RPMI8226 (cell line): ENCODE data around the gene HIPK2.
"Not testable (repeated sequence)": the region's sequence is repeated elsewhere in the genome, so short reads cannot be mapped to it uniquely, and the experiment has no call there.

Source experiments
- DNase-seq: peaks from one replicate; pipeline ENCODE4 v3.0.0-alpha.2; 2015

Gene HIPK2

GRCh38 chr7:139614886-139615285, 162.9 kb downstream of the HIPK2 start:
- DNase-seq = no peak

GRCh38 chr7:139613971-139614411, 163.8 kb downstream of the HIPK2 start:
- no peak for DNase-seq

DNA sequence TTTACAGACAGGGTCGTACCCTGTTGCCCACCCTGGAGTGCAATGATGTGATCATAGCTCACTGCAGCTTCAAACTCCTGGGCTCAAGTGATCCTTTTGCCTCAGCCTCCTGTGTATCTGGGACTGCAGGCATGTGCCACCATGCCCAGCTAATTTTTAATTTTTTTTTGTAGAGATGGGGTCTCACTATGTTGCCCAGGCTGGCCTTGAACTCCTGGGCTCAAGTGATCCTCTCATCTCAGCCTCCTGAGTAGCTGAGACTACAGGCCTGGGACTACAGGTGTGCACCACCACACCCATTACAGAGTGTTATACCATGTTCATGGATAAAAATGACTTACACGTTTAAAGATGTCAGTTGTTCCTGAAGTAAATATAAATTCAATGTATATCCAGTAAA, 166.2 kb downstream of the HIPK2 start:
- not testable (repeated sequence) for DNase-seq

- no peak for DNase-seq
Observed at GRCh38 chr7:139610595-139610994, 167.2 kb downstream of the HIPK2 start.

DNA sequence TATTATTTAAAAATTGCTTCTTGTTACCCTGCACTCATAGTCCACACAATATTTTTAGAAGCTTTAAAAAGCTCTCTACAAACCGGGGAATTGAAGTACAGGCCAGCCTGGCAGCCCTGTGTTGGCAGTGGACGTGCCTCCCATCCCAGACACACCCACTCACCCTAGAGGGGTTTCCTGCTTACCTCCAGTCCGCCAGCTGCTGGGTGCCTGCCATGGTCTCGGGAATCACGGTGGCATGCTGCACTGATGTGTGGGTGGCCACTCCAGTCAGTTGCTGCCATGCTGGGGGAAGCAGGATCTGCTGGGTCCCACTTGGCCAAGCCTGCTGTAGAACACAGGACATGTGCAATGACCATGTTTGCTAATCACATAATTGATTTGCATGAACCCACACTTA, 173.9 kb downstream of the HIPK2 start:
- no peak for DNase-seq

- DNase-seq = no peak
Observed at GRCh38 chr7:139603282-139603681, 174.5 kb downstream of the HIPK2 start.

DNA sequence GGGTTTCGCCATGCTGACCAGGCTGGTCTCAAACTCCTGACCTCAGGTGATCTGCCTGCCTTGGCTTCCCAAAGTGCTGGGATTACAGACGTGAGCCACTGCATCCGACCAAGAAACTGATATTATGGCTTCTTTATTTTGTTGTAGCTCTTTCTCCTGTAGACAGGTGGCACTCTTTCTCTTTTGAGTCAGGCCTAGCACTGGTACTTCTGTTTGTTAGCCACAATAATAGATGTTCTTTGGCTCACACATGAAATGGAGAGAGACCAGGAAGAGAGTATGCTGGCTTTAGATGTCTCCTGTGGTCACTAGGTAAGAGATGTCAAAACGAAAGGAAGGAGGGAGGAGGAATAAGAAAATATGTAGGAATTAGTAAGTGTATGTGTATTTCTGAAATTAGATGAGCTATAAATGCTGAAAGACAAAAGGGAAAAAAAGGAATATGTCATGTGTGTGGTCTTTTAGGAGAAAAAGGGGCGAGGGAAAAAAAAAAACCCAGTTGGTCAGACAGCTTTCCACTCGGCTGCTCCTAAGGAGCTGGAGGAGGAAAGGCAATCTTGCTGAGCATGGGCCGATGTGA, 175.6 kb downstream of the HIPK2 start:
- peak; percentile 29 for DNase-seq

DNA sequence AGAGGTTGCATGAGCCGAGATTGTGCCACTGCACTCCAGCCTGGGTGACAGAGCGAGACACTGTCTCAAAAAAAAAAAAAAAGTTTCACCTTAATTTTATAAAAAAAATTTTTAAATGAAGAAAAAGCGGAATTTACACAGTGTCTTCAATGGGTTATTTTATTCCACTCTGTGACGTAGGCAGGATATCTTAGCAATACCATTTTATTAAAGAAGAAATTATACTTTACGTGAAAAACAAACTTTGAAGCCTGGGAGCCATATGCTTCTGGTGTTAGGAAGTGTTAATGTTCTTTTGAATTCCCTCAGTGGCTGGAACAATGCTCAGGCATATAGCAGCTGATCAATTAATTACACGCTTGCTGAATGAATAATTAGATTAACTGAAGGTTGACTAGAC, 176.6 kb downstream of the HIPK2 start:
- DNase-seq = no peak

DNA sequence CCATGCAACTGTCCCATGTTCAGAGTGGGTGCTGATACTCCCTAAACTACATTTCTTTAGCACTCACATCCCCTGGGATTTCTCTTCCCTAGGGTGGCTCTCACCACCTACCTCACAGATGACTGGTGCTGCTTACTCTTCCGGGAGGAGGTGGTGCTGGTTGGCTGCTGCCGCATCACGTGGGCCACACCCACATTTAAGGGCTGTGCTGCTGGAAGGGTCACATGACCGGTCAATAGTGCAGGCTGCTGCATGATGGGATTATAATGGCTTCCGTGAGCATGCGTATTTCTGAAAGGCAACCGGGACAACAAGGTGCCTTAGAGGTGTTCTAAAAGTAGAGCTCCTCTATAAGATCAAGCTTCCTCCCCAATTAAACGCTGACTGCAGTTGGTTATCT, 177.5 kb downstream of the HIPK2 start:
- no peak for DNase-seq

DNA sequence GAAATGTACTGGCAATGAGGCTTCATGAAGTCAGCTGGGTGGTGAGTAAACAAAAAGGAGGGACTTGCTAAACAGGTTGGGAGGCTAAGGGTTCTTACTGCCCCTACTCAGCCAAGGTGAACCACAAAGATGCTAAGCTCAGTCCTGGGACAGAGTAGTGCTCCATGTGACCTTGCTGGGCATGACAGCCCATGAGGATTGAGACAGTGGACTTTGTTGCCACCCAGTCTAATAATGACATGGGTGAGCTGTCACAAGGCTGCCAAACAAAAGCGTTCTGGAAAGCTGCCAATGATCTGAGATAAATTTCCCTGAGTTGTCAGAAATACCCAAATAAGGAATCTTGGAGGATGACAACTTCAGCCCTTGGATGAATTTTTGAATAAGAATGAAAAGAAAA, 179.2 kb downstream of the HIPK2 start:
- DNase-seq = no peak

GRCh38 chr7:139597028-139597427, 180.8 kb downstream of the HIPK2 start:
- DNase-seq = no peak

DNA sequence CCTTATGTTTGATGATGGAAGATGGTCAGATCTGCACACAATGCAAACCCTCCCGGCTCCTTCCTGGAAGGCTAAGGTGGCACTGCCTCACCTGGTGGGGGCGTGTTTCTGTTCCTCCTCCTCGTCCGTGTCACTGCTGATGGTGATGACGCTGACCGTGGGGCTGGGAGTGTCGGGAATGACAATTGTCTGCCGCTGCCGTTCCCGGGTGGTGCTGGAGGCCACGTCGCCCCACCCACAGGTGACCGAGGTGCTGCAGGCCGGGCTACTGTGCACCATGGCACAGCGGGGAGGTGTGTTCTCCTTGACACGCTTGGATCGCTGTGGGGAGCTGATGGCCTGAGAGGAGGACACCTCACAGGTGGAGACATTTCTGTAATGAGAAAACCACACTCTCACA, 181.2 kb downstream of the HIPK2 start:
- DNase-seq = no peak

DNA sequence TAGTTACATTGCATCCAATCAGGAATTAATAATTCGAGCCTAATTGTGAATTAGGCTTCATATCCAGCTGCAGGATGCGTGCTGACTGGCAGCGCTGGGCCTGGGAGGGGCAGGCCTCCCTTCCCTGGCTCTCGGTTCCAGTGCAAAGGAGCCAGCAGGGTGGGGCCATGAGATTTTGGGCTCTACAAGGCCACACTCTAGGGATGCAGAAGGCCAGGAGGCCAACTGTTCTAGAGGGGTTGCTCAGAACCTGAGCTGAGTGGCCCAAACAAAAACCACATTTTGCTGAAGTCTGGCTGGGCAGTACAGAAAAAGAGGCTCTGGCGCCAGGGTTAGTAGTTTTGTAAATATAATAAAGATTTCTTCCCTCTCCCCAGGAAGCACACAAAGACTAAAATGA, 182.0 kb downstream of the HIPK2 start:
- DNase-seq = no peak

DNA sequence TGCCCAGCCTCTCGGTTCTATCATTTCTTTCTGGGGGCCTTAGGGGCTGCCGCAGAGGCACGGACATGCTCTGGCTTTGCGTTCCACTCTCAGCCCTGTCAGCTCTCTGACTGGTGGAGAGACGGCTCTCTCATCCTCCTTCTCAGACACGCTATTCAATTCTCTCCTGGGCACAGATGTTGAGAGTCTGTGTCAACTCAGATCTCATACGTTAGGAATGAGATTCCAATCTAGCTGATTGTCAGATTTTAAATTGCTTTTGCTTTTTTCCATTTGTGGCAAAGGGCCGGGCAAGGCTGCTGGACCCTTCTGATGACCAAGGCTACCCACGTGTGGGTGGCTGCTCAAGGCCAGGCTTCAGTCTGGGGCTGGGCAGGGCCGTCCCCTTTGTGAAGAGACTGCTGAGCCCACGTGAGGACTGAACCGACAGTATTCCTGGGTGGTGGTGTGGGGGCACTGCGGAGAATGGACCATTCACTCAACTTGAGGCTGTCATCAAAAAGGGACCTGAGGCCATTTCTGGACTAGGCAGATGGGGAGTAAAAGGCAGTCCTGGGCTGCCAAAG, 182.8 kb downstream of the HIPK2 start:
- DNase-seq = no peak

GRCh38 chr7:139594090-139594489, 183.7 kb downstream of the HIPK2 start:
- DNase-seq = no peak

GRCh38 chr7:139592801-139593461, 184.9 kb downstream of the HIPK2 start:
- DNase-seq = no peak

- no peak for DNase-seq
Observed at GRCh38 chr7:139591550-139592195, 186.1 kb downstream of the HIPK2 start.

- no peak for DNase-seq
Observed at GRCh38 chr7:139589474-139589873, 188.3 kb downstream of the HIPK2 start.

- DNase-seq = no peak
Observed at GRCh38 chr7:139588632-139589031, 189.2 kb downstream of the HIPK2 start.

- no peak for DNase-seq
Observed at GRCh38 chr7:139587535-139587934, 190.3 kb downstream of the HIPK2 start.

- no peak for DNase-seq
Observed at GRCh38 chr7:139586286-139586685, 191.5 kb downstream of the HIPK2 start.

GRCh38 chr7:139585042-139585441, 192.8 kb downstream of the HIPK2 start:
- no peak for DNase-seq

GRCh38 chr7:139583826-139584553, 193.8 kb downstream of the HIPK2 start:
- DNase-seq = no peak
